Small intestine (tissue), 7 donors: ENCODE measurements around the gene OR9K2. TPM values are rescaled to one million over a fixed set of nuclear protein-coding genes. Genes with fewer than 3 reads are reported as not detected.
"Not testable (repeated sequence)": the region's sequence is repeated elsewhere in the genome, so short reads cannot be mapped to it uniquely, and the experiment has no call there.

Source experiments
- DNase-seq, 2 donors: peaks; one replicate each; pipeline versions ENCODE4 v3.0.0 to v3.0.0-alpha.2; 2013
- FAIRE-seq: peaks from 2 replicates; lab custom pipeline; 2012; peaks lifted over from hg19 to GRCh38; lab: Jason Lieb, UNC
- H3K27ac ChIP-seq, 3 donors: one replicate each; pipeline ENCODE4 v1.5.1; 2013; ENCODE audit warnings: low read length in 2 of 3, mild to moderate bottlenecking in 2 of 3, control low read depth in 1 of 3, inconsistent platforms in 1 of 3, low read depth in 1 of 3, moderate library complexity in 1 of 3
- H3K27me3 ChIP-seq, 3 donors: one replicate each; pipeline ENCODE4 v1.6.1; 2013; ENCODE audit warnings: low read length in 3 of 3, inconsistent platforms in 1 of 3; ENCODE audit not compliant: control insufficient read depth in 3 of 3, insufficient read depth in 3 of 3
- H3K36me3 ChIP-seq, 3 donors: one replicate each; pipeline ENCODE4 v1.6.1; 2013; ENCODE audit warnings: low read length in 3 of 3, inconsistent platforms in 1 of 3, low read depth in 1 of 3, mild to moderate bottlenecking in 1 of 3, moderate library complexity in 1 of 3; ENCODE audit not compliant: control insufficient read depth in 3 of 3, insufficient read depth in 2 of 3
- H3K4me1 ChIP-seq, 3 donors: one replicate each; pipeline ENCODE4 v1.6.1; 2013; ENCODE audit warnings: low read length in 2 of 3, inconsistent platforms in 1 of 3, low read depth in 1 of 3, mild to moderate bottlenecking in 1 of 3, moderate library complexity in 1 of 3; ENCODE audit not compliant: control insufficient read depth in 3 of 3, insufficient read depth in 2 of 3
- H3K4me3 ChIP-seq, 3 donors: one replicate each; pipeline ENCODE4 v1.5.1; 2013; ENCODE audit warnings: low read length in 3 of 3, control low read depth in 1 of 3, inconsistent platforms in 1 of 3, low read depth in 1 of 3, mild to moderate bottlenecking in 1 of 3, moderate library complexity in 1 of 3
- H3K9me3 ChIP-seq, 2 donors: one replicate each; pipeline ENCODE4 v1.6.1; 2013; ENCODE audit warnings: low read depth in 1 of 2, low read length in 1 of 2; ENCODE audit not compliant: control insufficient read depth in 2 of 2, insufficient read depth in 1 of 2
- WGBS, 3 donors: extraction: QIAGEN DNeasy Blood & Tissue Kit; methylation state at CpG; one replicate each; pipeline ENCODE4 v1.1.7; 2013; 5-methylcytosine and 5-hydroxymethylcytosine counted together
- polyA plus RNA-seq, 4 donors: library from polyadenylated mRNA; stranded (reverse) in 3 of 4; unstranded in 1 of 4; fragments of 200-250 nt in 3 of 4; fragments of 120-200 nt in 1 of 4; gene quantifications; one replicate each; pipeline versions ENCODE4 v1.2.1 to v1.2.3, GENCODE V29; 2013
- donor health status: healthy with polysubstance abuse.
- donor health status: control.
- donor health status: control.
- donor health status: Bipolar disorder and iron deficiency.
- donor health status: healthy.

Gene OR9K2
- polyA plus RNA-seq, 4 donors = 0.01 TPM; not detected in 3

DNA sequence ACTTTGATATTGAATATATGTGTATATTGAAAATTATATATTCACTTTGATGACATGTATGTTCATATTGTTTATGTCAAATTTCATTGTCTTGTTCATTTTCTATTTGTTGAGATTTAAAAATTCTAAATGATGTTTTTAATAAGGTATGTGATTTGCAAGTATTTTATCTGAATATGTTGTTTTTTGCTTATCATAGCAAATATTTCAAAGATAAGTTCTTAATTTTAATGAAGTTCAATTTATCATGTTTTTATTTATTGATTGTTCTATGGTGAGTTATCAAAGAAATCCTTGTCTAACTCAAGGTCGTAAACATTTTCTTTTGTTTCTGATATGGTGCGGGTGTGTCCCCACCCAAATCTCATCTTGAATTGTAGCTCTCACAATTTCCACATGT is 45.2 kb downstream of the OR9K2 start:
- Histone ChIP-seq H3K36me3 (no peaks in the 10 kb centered on the region), H3K4me1 (no peaks in the 10 kb centered on the region), H3K9me3 (no peaks in the 10 kb centered on the region), H3K4me3 (no peak overlapping the region), H3K27ac (no peak overlapping the region), H3K27me3 (no peaks in the 10 kb centered on the region)
- FAIRE-seq (peak; percentile 86), DNase-seq (no peak)
- 54 to 86% (median 59%) methylated on average over 2 of the region's 2 CpGs for whole genome bisulfite sequencing, 3 donors

DNA sequence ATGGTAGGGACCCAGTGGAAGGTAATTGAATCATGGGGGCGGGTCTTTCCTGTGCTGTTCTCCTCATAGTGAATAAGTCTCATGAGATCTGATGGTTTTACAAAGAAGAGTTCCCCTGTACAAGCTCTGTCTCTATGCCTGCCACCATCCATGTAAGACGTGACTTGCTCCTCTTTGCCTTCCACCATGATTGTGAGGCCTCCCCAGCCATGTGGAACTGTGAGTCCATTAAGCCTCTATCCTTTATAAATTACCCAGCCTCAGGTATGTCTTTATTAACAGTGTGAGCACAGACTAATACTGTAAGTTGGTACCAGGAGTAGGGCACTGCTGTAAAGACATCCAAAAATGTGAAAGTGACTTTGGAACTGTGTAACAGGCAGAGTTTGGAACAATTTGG is 45.6 kb downstream of the OR9K2 start:
- 60 to 68% (median 65%) methylated on average over 2 of the region's 2 CpGs for WGBS, 3 donors
- H3K27me3 ChIP-seq, FAIRE-seq, H3K9me3 ChIP-seq, H3K36me3 ChIP-seq, DNase-seq, H3K4me3 ChIP-seq, H3K4me1 ChIP-seq, H3K27ac ChIP-seq: not testable (repeated sequence)

DNA sequence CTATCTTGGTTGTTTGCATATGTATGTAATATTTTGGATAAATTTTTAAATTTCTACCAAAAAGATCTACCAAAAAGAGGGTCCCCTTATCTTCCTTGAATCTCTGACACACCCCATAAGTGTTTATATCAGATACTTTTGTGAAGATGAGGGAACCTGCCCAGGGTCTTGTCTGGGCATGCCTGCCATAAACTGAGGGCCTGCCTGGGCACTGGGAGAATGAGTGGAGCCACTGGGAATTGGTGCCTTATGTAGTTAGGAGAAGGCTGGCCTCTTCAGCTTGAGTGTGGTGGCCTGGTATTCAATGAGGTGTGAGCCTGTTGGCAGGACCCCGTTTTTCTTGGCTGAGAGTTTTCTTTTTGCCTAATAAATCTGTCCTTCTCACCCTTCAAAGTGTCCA is 46.5 kb downstream of the OR9K2 start:
- Histone ChIP-seq H3K4me1 (no peaks in the 10 kb centered on the region), H3K27ac (no peak overlapping the region), H3K36me3 (no peaks in the 10 kb centered on the region), H3K4me3 (no peak overlapping the region), H3K27me3 (no peaks in the 10 kb centered on the region), H3K9me3 (no peaks in the 10 kb centered on the region)
- DNase-seq (no peak), FAIRE-seq (no peak)
- 19 to 54% (median 24%) methylated on average over 1 of the region's 1 CpG for WGBS, 3 donors

DNA sequence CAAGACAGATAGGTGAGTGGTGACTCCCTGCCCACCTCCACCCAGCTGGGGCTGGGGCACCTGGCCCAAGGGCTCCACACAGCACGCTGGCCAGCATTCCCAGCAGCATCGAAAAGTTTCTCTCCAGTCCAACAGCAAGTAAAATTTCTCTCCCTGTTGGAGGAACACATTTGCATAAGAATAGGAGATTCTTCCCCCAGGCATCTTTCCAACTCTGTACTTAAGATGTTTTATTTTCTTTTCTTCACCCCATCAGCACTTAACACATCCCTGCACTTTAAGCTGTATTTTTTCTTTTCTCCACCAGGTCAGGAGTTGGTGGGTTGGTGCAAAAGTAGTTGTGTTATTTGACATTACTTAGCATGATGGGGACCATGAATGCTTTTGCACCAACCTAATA is 47.2 kb downstream of the OR9K2 start:
- FAIRE-seq = no peak
- H3K4me3 ChIP-seq = no peak overlapping the region
- WGBS, 3 donors = 77 to 91% (median 84%) methylated on average over 2 of the region's 2 CpGs
- no peak for DNase-seq
- H3K36me3 ChIP-seq = no peaks in the 10 kb centered on the region
- no peaks in the 10 kb centered on the region for H3K4me1 ChIP-seq
- no peaks in the 10 kb centered on the region for H3K27me3 ChIP-seq
- no peak overlapping the region for H3K27ac ChIP-seq
- no peaks in the 10 kb centered on the region for H3K9me3 ChIP-seq

Other genes with a start within 250 kb of the OR9K2 start
- 1 to 10 TPM in 2 of 4 donors, under 1 TPM in 2; 0.45 to 1.6 (median 0.97) TPM for gene TESPA1, start 141.6 kb upstream of the OR9K2 start, polyA plus RNA-seq
- gene NEUROD4, start 106.4 kb upstream of the OR9K2 start, polyA plus RNA-seq = not detected
- gene OR10A7, start 94.6 kb downstream of the OR9K2 start, polyA plus RNA-seq = not detected
- gene OR6C74, start 118.2 kb downstream of the OR9K2 start, polyA plus RNA-seq = not detected
- gene OR6C6, start 170.2 kb downstream of the OR9K2 start, polyA plus RNA-seq = not detected
- not detected for gene OR6C1, start 187.9 kb downstream of the OR9K2 start, polyA plus RNA-seq
- not detected for gene OR6C3, start 204.3 kb downstream of the OR9K2 start, polyA plus RNA-seq
- not detected for gene OR6C75, start 236.6 kb downstream of the OR9K2 start, polyA plus RNA-seq